NCI-H510A treated with DMSO at 0.1 percent for 48 hours (cell line): ENCODE results near the gene FAM98B.
"Not testable (repeated sequence)": the region's sequence is repeated elsewhere in the genome, so short reads cannot be mapped to it uniquely, and the experiment has no call there.

Experiments used
- DNase-seq: peaks from one replicate; lab custom pipeline; 2025; lab: John Stamatoyannopoulos, UW

FAM98B gene

DNA sequence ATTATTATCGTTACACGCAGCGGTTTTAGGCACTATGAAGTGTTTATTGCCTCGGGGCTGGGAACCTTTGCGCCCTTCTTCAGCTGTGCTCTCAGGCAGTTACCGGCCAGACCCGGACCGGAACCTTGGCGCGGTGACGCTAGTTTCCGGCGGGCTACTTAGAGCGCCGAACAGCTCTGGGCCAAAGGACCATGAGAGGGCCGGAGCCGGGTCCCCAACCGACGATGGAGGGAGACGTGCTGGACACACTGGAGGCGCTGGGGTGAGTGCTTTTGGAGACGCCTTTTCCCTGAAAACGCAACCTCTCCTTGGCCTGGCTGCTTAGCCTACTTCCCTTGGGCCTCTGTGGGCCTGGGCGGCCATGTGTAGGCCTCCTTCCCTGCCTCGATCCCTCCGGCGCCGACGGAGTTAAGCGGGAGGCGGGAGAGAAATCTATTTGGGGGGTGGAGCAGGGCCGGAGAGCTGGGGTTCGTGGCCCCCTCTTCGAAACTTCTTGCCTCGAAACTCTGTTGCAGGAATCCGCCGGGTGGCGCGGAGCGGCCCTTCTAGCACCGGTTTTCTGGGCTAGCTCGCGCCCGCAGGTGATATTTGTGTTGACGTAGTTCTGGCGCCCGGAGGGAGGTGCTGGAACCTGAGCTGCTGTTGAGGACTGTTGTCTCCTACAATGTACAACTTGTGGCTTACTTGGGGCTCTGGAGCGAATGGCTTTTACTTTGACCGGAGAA, at the start of gene FAM98B:
Gene FAM98B, plus strand, starts transcription at position 157 of the 725 bp plus-strand sequence. Its CDS starts 35 bp downstream, at position 192.
- DNase-seq: peak; percentile 46

DNA sequence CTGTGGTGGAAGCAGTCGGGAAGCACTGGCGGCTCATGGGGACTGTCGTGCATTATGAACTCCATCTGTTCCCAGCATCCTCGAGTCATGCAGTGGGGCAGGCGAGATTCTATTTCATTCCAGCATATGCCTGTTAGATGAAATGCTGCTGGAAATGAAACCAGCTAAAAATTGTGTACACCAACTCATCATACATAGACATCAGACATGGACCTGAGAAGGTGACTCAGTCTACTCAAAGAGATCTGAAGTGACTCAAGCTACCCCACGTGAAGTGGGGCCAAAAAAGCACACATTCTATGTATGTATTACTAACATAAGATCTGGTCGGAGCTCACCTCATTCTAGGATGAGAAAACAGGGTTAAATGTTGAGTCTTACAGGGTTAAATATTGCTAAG, 47.5 kb upstream of the FAM98B start:
- DNase-seq: no peak

DNA sequence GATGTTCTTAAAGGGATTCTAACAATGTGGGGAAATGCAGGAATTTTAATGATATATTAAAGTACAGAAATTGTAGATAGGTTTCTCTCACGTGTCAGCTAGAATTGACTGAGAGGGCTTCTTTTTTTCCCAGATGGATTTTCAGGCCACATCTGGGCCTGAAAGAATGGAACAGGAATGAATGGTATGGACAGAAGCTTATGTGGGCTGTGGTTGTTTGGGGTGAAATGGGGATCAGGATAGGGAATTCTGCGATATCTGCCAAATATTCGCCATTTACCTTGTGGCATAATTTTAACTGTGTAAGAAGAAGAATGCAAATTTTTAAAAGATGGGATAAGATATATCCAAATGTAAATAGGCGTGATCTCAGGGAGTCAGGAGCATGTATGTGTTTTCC, 45.4 kb upstream of the FAM98B start:
- no peak for DNase-seq

DNA sequence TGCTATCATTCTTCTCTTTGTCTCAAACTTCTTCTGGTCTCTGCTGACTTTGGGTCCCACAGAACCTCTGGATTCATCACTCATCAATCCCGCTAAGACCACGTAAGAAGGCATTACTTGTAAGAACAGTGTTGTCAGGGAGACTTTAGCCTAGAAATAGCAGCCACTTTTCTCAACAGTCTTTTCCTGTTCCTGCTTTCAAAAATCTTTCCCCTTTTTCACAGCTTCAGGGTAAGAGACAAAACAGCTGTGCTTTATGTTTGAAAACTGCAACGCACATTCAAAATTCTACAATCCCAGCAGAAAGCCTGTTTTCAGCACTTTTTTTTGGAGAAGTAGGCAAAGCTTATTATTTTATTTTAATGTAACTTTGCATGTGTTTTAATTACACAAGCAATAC, 42.0 kb upstream of the FAM98B start:
- DNase-seq: no peak

DNA sequence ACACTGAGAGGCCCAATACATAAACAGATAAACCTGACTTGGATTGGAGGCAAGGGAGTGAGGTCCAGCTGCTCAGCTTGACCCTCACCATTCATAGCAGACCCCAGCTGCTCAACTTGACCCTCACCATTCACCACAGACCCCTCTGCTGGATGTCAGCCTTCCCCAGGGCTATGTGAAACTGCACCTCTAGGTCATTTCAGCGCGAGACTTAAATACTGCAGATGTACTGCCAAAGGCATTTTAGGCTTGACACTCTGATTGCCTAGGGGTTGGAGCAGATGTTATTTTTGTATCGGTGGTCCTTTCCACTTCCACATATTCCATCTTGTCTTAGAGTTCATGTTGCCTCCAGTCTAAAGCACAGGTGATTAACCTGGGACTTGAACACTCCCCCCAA, 41.5 kb upstream of the FAM98B start:
- no peak for DNase-seq

DNA sequence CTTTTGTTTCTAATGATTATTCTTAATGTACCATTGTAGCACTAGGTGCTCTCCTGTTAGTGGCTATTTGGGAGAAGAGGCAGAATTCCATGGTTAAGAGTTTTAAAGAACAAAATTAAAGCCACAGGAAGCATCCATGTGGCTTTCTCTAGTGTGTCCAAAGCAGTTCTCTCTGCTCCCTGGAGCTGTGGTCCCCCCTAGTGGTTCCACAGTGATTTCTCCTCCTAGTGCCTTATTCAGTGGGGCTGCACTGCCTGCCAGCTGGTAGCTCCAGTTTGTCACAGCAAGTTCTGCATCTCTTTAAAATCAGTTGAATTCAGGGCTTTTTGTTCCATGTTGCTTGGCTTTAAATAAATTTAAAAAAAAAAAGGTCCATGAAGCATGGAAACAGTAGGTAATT, 39.6 kb upstream of the FAM98B start:
- DNase-seq: no peak

DNA sequence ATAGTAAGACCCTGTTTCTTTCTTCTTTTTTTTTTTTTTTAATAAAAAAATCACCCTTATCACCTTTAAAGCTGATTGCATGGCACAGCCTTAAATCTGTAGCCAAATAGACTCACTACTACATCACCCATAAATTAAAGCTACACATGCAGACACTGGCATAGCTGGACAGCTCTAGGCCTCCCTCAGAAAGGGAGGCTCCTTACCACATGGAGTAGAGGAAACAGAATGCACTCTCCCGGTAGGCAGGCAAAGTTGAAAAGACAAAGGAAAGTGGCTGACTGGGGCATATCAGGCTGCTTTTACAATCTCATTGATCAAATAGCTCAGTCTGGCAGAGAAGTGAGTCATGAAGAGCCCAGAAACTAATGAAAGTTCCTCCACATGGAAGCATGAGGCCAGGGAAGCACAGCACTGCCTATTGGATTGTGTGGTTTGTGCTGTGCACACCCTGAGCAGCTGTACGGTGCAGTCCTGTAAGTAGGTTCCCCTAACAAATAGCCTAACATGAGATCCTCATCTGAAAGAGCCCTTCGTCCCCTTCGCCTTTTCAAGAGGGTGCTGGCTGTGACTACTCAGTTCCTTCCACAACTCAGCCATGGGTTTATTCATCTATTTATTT, 32.7 kb upstream of the FAM98B start:
- no peak for DNase-seq

DNA sequence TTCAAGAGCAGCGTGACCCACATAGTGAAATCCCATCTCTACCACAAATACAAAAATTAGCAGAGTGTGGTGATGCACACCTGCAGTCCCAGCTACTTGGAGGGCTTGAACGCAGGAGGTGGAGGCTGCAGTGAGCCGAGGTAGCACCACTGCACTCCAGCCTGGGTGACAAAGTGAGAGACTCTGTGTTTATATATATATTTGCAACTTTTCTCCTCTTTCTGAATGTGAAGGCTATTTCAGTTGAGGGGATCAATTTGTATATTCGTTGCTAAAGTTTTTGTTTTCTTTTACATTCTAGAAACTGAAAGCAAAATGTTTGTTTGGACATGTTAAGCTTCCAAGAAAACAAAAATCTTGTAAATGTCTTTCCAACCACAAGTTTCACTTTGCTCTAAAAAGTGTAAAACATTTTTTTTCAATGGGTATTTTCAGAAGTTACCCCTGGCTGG, 29.8 kb upstream of the FAM98B start:
- DNase-seq: no peak

DNA sequence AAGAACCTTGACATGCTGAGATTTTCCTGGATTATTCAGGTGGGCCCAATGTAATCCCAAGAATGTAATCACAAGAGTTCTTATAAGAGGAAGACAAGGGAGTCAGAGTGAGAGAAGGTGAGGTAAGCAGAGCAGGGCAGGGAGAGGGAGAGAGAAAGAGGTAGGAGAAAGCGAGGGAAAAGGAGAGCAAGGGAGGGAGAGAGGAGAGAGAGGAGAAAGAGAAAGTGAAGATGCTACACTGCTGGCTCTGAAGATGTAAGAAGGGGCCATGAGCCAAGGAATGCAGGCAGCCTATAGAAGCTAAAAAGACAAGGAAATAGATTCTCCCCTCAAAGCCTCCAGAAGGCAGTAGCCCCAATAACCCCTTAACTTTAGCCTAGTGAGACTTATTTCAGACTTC, 28.7 kb upstream of the FAM98B start:
- no peak for DNase-seq

DNA sequence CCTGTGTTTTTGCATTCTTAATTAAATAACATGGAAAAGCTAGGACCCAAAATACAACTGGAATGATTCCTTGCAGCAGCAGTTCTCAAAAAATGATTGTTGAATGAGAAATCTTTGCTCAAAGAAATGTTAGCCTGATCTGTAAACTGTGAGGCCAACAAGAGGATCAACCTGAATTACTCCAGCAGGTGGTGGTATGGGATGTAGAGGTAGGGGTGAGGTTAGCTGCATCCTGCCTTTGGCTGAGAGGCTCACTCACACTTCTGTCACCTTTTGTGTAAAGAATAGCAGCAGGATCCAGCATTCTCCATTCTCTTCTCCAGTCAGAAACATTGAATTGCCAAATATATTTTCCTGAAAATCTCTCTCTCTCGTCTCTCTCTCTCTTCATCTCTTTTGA, 26.5 kb upstream of the FAM98B start:
- DNase-seq: no peak

DNA sequence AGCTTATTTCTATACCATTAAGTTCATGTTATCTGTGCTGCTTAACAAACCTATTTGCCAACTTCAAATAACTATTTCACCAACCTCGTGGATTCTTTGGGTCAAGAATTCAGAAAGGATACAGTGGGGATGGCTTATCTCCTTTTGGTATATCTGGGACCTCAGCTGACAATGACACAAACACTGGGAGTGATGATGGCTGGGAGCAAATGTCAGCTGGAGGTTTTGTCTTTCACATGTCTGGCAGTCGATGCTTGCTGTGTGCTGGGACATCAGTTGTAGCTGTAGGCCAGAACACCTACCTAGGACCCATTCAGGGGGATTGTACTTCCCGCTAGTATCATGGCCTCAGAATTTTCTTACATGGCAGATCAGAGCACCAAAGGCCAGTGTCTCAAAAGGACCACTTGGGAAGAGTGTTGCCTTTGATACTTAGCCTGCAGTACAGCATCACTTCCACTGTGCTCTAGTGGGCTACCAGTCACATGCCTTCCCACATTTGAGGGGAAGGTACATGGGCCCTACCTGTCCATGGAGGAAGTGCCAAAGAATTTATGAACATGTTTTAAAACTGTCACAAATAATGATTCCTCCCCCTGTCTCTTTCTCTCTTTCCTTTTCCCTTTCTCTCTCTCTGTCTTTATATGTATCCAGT, 23.7 kb upstream of the FAM98B start:
- no peak for DNase-seq

DNA sequence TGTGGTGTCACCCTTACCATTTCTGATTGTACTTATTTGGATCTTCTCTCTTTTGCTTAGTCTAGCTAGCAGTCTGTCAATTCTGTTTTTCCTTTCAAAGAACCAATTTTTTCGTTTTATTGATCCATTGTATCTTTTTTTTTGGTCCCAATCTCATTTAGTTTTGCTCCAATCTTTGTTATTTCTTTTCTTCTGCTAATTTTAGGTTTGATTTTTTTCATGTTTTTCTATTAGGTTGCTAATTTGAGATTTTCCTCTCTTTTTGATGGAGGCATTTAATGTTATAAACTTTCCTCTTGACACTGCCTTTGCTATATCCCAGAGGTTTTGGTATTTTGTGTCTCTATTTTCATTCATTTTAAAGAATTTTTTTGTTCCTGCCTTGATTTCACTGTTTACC, 16.9 kb upstream of the FAM98B start:
- no peak for DNase-seq

DNA sequence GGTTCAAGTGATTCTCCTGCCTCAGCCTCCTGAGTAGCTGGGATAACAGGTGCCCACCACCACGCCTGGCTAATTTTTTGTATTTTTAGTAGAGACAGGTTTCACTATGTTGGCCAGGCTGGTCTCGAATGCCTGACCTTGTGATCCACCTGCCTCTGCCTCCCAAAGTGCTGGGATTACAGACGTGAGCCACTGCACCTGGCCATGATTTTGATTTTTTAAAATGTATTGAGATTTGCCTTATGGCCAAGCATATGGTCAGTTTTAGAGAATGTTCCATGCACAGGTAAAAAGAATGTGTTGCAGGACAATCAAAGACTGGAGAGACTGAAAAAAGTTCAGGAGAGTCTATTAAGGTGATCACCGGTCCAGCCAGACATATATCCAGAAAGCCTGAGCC, 16.3 kb upstream of the FAM98B start:
- not testable (repeated sequence) for DNase-seq

DNA sequence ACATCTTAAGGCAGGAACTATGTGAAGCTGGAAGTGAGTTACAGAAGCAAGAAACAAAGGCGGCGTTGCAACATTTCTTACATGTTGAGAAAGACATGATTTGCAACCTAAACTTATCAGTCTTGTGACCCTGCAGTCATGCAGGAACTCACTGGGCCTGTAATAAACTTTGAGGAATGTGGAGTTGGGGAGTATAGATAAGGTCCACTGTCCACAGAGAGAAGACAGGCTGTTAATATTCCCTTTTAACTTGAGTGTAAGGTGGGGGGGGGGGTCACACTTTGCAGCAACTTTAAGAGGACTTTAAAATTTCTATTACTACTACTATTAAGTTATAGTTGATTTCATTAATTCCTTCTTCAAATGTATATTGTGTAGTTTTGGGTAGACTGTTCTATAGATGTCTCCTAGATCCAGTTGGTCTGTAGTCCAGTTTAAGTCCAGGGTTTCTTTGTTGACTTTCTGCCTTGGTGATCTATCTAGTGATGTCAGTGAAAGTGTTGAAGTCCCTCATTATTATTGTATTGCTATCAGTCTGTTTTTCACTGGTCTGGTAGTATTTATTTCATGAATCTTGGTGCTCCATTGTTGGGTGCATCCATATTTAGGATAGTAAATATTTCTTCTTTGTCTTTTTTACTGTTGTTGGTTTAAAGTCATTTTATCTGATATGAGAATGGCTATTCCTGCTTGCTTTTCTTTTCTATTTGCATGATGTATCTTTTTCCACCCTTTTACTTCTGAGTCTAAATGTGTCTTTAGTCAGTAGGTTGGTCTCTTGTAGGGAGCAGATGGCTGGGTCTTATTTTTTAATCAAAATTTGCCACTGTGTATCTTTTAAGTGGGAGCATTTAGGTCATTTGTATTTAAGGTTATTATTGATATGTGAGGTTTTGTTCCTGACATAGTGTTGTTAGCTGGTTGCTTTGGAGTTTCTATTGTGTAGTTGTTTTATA, 15.6 kb upstream of the FAM98B start:
- DNase-seq: no peak

DNA sequence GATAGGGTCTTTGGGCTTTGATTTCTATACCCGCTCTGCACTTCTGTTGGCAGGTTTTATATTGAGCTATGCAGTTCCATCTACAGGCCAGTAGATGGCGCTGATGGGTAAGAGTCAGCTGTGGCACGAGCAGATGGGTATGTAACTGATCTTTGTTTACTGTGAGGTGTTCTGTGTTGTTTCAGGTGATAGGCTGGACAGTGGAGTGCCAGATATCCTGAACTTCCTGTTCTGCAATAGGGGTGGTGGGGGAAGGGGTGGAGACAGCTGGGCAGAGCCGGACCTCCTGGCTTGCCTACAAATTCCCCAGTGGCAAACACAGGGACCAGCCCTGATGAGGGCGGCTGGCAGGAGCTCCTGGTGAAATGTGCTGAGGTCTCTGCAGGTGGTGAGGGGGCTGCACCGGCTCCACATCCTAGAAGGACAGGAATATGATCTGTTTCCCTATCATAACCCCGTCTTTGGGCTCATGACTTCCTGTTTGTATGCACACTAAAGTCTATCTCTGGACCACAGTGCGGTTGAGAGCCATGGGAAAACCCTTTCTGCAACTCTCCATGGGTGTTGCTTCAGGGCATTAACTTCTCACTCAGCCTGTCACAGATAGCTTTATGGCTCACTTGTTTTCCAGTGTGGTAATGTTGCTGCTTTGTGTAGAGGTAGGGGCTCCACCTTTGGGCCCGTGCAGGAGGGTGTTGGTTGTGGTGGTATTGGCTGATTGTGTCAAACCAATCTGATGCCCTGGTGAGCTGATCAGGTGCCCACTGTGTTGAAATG, 13.4 kb upstream of the FAM98B start:
- peak; percentile 79 for DNase-seq

DNA sequence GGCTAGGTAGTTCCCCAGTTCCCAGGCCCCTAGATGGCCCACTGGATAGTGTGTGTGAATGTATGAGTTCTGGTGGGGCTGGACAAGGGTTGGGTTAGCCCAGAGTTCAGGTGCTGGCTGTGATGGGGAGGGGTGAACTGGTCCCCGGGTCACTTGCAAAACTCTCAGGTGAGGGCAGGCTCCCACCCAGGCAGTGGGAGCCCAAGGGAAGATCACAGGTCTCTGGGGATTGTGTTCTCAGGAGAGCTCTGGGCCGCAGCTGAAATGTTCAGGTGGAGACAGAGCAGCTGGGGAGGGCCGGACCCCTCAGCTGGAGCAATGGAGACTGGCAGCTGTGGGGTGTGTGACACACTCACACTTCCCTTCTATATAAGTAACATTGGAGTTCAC, 12.8 kb upstream of the FAM98B start:
- DNase-seq: no peak

DNA sequence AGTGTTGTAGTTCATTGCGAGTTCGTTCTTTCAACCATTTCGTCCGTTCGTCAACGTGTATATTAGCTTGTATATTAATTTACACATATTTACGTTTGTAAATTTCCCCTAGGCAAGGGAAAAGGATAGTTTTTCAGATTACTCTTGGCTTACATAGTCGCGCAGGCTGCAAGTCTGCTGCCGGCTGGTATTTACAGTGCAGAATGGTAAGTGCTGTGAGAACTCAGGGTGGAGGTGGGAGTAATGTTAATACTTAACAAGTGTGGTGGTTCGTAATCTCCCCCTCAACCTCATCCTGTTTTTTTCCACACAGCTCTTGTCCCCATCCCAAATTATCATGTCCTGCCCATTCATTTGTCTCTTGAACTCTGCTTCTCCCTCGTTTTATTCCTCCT, 766 bp downstream of the FAM98B start:
- DNase-seq: no peak

DNA sequence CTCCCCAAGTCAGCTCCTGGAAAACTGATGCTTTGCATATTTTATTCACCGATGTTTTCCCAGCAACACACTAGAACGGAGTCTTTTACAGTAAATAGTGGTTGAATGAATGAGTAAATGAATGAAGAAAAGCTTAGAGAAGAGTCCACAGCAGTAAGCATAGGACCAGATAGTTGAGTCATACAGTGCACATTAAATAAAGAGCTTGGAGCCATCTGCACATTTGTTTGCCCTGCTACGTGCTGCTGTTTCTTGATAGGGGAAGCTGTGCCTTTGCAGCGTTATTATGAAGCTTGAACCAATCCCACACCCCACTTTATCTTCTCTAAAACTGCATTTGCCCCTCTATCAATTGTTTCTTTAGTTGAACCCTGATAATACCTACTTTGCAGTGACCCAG, 1.2 kb downstream of the FAM98B start:
- peak; percentile 10 for DNase-seq

DNA sequence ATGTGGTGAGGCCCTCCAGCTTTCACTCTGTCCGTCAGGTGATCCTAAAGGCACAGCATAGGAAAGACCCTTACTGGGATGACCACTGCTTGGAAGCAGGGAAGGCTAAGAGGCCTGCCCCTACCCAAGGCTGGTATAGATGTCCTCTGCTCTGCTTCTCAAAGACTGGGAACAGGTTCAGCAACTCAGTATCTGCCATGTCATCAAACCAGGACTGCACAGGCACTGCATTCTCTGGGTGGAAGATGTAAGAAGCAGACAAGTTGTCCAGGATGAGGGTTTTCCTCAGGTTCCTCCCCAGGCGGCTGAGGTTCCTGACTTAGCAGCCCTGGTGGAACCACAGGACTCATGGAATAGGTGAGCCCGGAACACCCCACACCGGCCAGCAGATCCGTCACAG, 4.7 kb downstream of the FAM98B start:
- DNase-seq: no peak

DNA sequence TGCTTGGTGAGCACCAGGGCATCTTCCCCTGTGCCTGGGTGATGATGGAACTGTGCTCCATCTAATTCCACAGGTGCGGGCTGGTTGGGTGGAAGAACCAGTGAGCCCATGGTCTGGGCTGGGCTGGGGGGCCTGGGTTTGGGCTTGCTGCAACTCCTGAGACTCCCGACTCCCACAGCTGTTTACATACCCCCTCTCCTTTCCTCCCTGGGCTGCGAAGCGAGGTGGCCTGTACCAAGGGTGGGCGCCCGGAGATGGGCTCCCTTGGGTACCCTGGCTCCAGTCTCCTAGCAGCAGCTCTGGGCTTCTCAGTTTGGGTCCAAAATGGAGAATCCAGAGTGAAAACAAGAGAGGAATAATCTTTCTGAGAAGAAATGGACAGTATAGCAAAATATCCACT, 5.6 kb downstream of the FAM98B start:
- no peak for DNase-seq

DNA sequence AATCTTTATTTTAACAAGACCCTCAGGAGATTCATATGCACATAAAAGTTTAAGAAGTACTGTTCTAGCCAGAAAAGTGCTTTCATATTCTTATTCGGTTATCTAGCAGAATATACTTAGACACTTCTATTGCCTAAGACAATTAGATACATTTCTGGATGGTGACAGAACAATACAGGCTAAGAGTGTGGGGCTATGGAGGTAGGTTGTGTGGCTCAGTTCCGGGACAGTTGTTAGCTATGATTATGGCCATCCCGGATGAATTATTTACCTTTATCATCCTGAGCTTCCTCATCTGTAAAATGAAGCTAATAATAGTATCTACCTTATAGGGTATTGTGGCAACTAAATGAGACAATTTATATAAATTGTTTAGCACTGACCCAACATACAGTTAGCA, 6.6 kb downstream of the FAM98B start:
- no peak for DNase-seq
